ENCODE results near the gene CENPH.
"Not testable (repeated sequence)": the region's sequence is repeated elsewhere in the genome, so short reads cannot be mapped to it uniquely, and the experiment has no call there.

Gene CENPH

GRCh38 chr5:69189162-69190086 lies at the start of gene CENPH:
TSS of gene CENPH (plus strand) at chr5:69189583. CDS start at chr5:69189635, 52 bp downstream.
- in situ Hi-C loops (cut with HindIII; ENCODE audit: low pct_ligation_motif_present, low pct_unique_long_range_greater_than_20kb, low sequenced_read_pairs), result no loop called here
- DNase-seq, result peak; percentile 90

- in situ Hi-C loops (cut with HindIII; ENCODE audit: low pct_ligation_motif_present, low pct_unique_long_range_greater_than_20kb, low sequenced_read_pairs), result not testable (repeated sequence)
These were observed 49.1 kb upstream of the CENPH start for GRCh38 chr5:69140239-69140638.

GRCh38 chr5:69140827-69141226 lies 48.6 kb upstream of the CENPH start:
- no peak for DNase-seq
- in situ Hi-C loops (cut with HindIII; ENCODE audit: low pct_ligation_motif_present, low pct_unique_long_range_greater_than_20kb, low sequenced_read_pairs), result no loop called here

More at GRCh38 chr5:69140239-69140638, 49.1 kb upstream of the CENPH start:
- not testable (repeated sequence) for DNase-seq

- in situ Hi-C loops (cut with HindIII; ENCODE audit: low pct_ligation_motif_present, low pct_unique_long_range_greater_than_20kb, low sequenced_read_pairs); DNase-seq: not testable (repeated sequence)
These were observed 40.8 kb upstream of the CENPH start for GRCh38 chr5:69148576-69148975.

GRCh38 chr5:69148981-69149675 lies 40.3 kb upstream of the CENPH start:
- no peak for DNase-seq
- in situ Hi-C loops (cut with HindIII; ENCODE audit: low pct_ligation_motif_present, low pct_unique_long_range_greater_than_20kb, low sequenced_read_pairs), result no loop called here

- in situ Hi-C loops (cut with HindIII; ENCODE audit: low pct_ligation_motif_present, low pct_unique_long_range_greater_than_20kb, low sequenced_read_pairs), result no loop called here
- no peak for DNase-seq
These were observed 39.7 kb upstream of the CENPH start for GRCh38 chr5:69149676-69150010.

GRCh38 chr5:69152731-69153130 lies 36.7 kb upstream of the CENPH start:
- no peak for DNase-seq
- in situ Hi-C loops (cut with HindIII; ENCODE audit: low pct_ligation_motif_present, low pct_unique_long_range_greater_than_20kb, low sequenced_read_pairs), result no loop called here

GRCh38 chr5:69156456-69156855 lies 32.9 kb upstream of the CENPH start:
- in situ Hi-C loops (cut with HindIII; ENCODE audit: low pct_ligation_motif_present, low pct_unique_long_range_greater_than_20kb, low sequenced_read_pairs), result no loop called here
- no peak for DNase-seq

- DNase-seq, result no peak
- in situ Hi-C loops (cut with HindIII; ENCODE audit: low pct_ligation_motif_present, low pct_unique_long_range_greater_than_20kb, low sequenced_read_pairs), result no loop called here
These were observed 31.3 kb upstream of the CENPH start for GRCh38 chr5:69158039-69158438.

- no peak for DNase-seq
- in situ Hi-C loops (cut with HindIII; ENCODE audit: low pct_ligation_motif_present, low pct_unique_long_range_greater_than_20kb, low sequenced_read_pairs), result no loop called here
These were observed 28.7 kb upstream of the CENPH start for GRCh38 chr5:69160651-69161050.

- in situ Hi-C loops (cut with HindIII; ENCODE audit: low pct_ligation_motif_present, low pct_unique_long_range_greater_than_20kb, low sequenced_read_pairs), result no loop called here
- peak; percentile 96 for DNase-seq
These were observed 22.5 kb upstream of the CENPH start, which contains the start of gene CCNB1 for GRCh38 chr5:69166686-69167492. TSS of gene CCNB1 (plus strand) at chr5:69167150. CDS start at chr5:69167263, 113 bp downstream.

GRCh38 chr5:69167493-69167855 lies 21.9 kb upstream of the CENPH start:
- in situ Hi-C loops (cut with HindIII; ENCODE audit: low pct_ligation_motif_present, low pct_unique_long_range_greater_than_20kb, low sequenced_read_pairs), result no loop called here
- peak; percentile 8 for DNase-seq

GRCh38 chr5:69167929-69168328 lies 21.5 kb upstream of the CENPH start:
- in situ Hi-C loops (cut with HindIII; ENCODE audit: low pct_ligation_motif_present, low pct_unique_long_range_greater_than_20kb, low sequenced_read_pairs), result no loop called here
- DNase-seq, result peak; percentile 3

- no peak for DNase-seq
- in situ Hi-C loops (cut with HindIII; ENCODE audit: low pct_ligation_motif_present, low pct_unique_long_range_greater_than_20kb, low sequenced_read_pairs), result no loop called here
These were observed 18.9 kb upstream of the CENPH start for GRCh38 chr5:69170495-69170894.

GRCh38 chr5:69170969-69171368 lies 18.4 kb upstream of the CENPH start:
- DNase-seq, result no peak
- in situ Hi-C loops (cut with HindIII; ENCODE audit: low pct_ligation_motif_present, low pct_unique_long_range_greater_than_20kb, low sequenced_read_pairs), result no loop called here

GRCh38 chr5:69181659-69182293 lies 7.6 kb upstream of the CENPH start:
- in situ Hi-C loops (cut with HindIII; ENCODE audit: low pct_ligation_motif_present, low pct_unique_long_range_greater_than_20kb, low sequenced_read_pairs); DNase-seq: not testable (repeated sequence)

GRCh38 chr5:69184621-69185020 lies 4.8 kb upstream of the CENPH start:
- in situ Hi-C loops (cut with HindIII; ENCODE audit: low pct_ligation_motif_present, low pct_unique_long_range_greater_than_20kb, low sequenced_read_pairs), result no loop called here
- no peak for DNase-seq

- DNase-seq, result no peak
These were observed 2.0 kb upstream of the CENPH start for GRCh38 chr5:69187342-69187741.

GRCh38 chr5:69188811-69189161 lies 597 bp upstream of the CENPH start:
- DNase-seq, result no peak
- in situ Hi-C loops (cut with HindIII; ENCODE audit: low pct_ligation_motif_present, low pct_unique_long_range_greater_than_20kb, low sequenced_read_pairs), result no loop called here

More at GRCh38 chr5:69187342-69187741, 2.0 kb upstream of the CENPH start:
- in situ Hi-C loops (cut with HindIII; ENCODE audit: low pct_ligation_motif_present, low pct_unique_long_range_greater_than_20kb, low sequenced_read_pairs), result no loop called here
